Astrocyte (in vitro differentiated cells and primary cell): ENCODE data around the gene NPIPA3. TPM values are rescaled to one million over a fixed set of nuclear protein-coding genes. Genes with fewer than 3 reads are reported as not detected.
"Not testable (repeated sequence)": the region's sequence is repeated elsewhere in the genome, so short reads cannot be mapped to it uniquely, and the experiment has no call there.

Experiments
- DNase-seq: peaks from one replicate; pipeline ENCODE4 v3.0.0-alpha.2; 2010; ENCODE audit warnings: low read depth
- FAIRE-seq: peaks from 2 replicates; lab custom pipeline; 2011; peaks lifted over from hg19 to GRCh38; lab: Jason Lieb, UNC
- H2AFZ ChIP-seq: 2 replicates; pipeline ENCODE4 v1.6.0; 2012; ENCODE audit warnings: low read depth, low read length, inconsistent platforms
- H3K27ac ChIP-seq: 2 replicates; pipeline ENCODE4 v1.5.1; 2011; ENCODE audit warnings: low read depth, low read length, inconsistent platforms
- H3K27me3 ChIP-seq: 2 replicates; pipeline ENCODE4 v1.6.0; 2011; ENCODE audit warnings: low read length, inconsistent platforms; ENCODE audit not compliant: insufficient read depth
- H3K36me3 ChIP-seq: 2 replicates; pipeline ENCODE4 v1.5.1; 2011; ENCODE audit warnings: low read length, inconsistent platforms; ENCODE audit not compliant: insufficient read depth
- H3K4me1 ChIP-seq: 2 replicates; pipeline ENCODE4 v1.5.1; 2011; ENCODE audit warnings: low read length, inconsistent platforms; ENCODE audit not compliant: insufficient read depth
- H3K4me2 ChIP-seq: 2 replicates; pipeline ENCODE4 v1.6.0; 2012; ENCODE audit warnings: low read length, inconsistent platforms
- H3K4me3 ChIP-seq: 2 replicates; pipeline ENCODE4 v1.5.1; 2011; ENCODE audit warnings: low read depth, mild to moderate bottlenecking, low read length, inconsistent platforms; ENCODE audit not compliant: insufficient read depth
- H3K79me2 ChIP-seq: 2 replicates; pipeline ENCODE4 v1.6.0; 2012; ENCODE audit warnings: mild to moderate bottlenecking, low read length, inconsistent platforms; ENCODE audit not compliant: insufficient read depth
- H3K9ac ChIP-seq: 2 replicates; pipeline ENCODE4 v1.6.0; 2012; ENCODE audit warnings: mild to moderate bottlenecking, low read length, inconsistent platforms
- H3K9me3 ChIP-seq: 2 replicates; pipeline ENCODE4 v1.5.1; 2012; ENCODE audit warnings: low read depth, mild to moderate bottlenecking, low read length, inconsistent platforms; ENCODE audit not compliant: insufficient read depth
- H4K20me1 ChIP-seq: 2 replicates; pipeline ENCODE4 v1.6.0; 2012; ENCODE audit warnings: low read length, inconsistent platforms; ENCODE audit not compliant: insufficient read depth
- H3K27ac Mint-ChIP-seq: one replicate; pipeline ENCODE4 v1.8.0; 2021; ENCODE audit warnings: mild to moderate bottlenecking, mixed read lengths; ENCODE audit not compliant: unreplicated experiment
- H3K27me3 Mint-ChIP-seq: one replicate; pipeline ENCODE4 v1.8.0; 2021; ENCODE audit warnings: low read depth, mixed read lengths; ENCODE audit not compliant: unreplicated experiment
- H3K36me3 Mint-ChIP-seq: one replicate; pipeline ENCODE4 v1.8.0; 2021; ENCODE audit warnings: low read depth, mixed read lengths; ENCODE audit not compliant: unreplicated experiment
- H3K4me1 Mint-ChIP-seq: one replicate; pipeline ENCODE4 v1.8.0; 2021; ENCODE audit warnings: low read depth, mixed read lengths; ENCODE audit not compliant: unreplicated experiment
- H3K4me3 Mint-ChIP-seq: one replicate; pipeline ENCODE4 v1.8.0; 2021; ENCODE audit warnings: mild to moderate bottlenecking, moderate library complexity, mixed read lengths; ENCODE audit not compliant: unreplicated experiment
- H3K9me3 Mint-ChIP-seq: one replicate; pipeline ENCODE4 v1.8.0; 2021; ENCODE audit warnings: mild to moderate bottlenecking, mixed read lengths; ENCODE audit not compliant: unreplicated experiment
- total RNA-seq: library from RNA; stranded (reverse); gene quantifications from 2 replicates; pipeline ENCODE4 v1.2.1, GENCODE V29; 2021

Gene NPIPA3
- total RNA-seq, 1 donor from 2014 or later, result 9.8 TPM

DNA sequence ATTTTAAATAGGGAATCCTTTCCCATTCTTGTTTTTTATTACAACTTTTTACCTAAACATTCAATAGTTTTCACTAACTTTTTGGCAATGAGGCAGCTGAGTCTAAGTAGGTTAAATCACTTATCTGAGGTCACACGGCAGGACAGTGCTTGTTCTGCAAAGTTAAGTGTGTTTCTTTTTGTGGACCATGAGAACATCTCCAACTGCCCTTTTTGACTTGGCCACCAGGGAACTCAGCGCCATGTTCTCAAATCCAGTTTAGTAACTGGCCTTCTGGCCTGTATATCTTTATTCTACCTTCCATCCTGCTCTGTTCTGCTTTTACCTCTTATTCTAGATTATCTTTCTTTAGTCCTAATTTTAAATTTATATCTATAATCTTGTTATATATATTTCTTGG, 70.4 kb downstream of the NPIPA3 start:
- H3K27me3 ChIP-seq, H3K79me2 ChIP-seq, H3K9ac ChIP-seq, H3K4me3 Mint-ChIP-seq, H3K4me3 ChIP-seq, H3K4me2 ChIP-seq, H3K4me1 Mint-ChIP-seq, H3K4me1 ChIP-seq, H3K9me3 ChIP-seq, H3K36me3 Mint-ChIP-seq, H3K27me3 Mint-ChIP-seq, FAIRE-seq, H3K27ac Mint-ChIP-seq, H2AFZ ChIP-seq, DNase-seq, H3K27ac ChIP-seq, H3K9me3 Mint-ChIP-seq, H3K36me3 ChIP-seq, H4K20me1 ChIP-seq: not testable (repeated sequence)

- H3K9ac ChIP-seq, H3K27me3 ChIP-seq, H3K27ac ChIP-seq, H3K9me3 ChIP-seq, H3K79me2 ChIP-seq, H3K4me1 Mint-ChIP-seq, H3K4me3 ChIP-seq, H3K27ac Mint-ChIP-seq, H3K4me3 Mint-ChIP-seq, H4K20me1 ChIP-seq, H2AFZ ChIP-seq, H3K36me3 ChIP-seq, FAIRE-seq, H3K9me3 Mint-ChIP-seq, H3K36me3 Mint-ChIP-seq, DNase-seq, H3K4me1 ChIP-seq, H3K27me3 Mint-ChIP-seq, H3K4me2 ChIP-seq: not testable (repeated sequence)
Observed at GRCh38 chr16:14775624-14776023, 72.4 kb downstream of the NPIPA3 start.

Other genes with a start within 250 kb of the NPIPA3 start
- gene PARN, start 73.2 kb upstream of the NPIPA3 start, total RNA-seq, result 26.1 TPM in 2 replicates
- gene BFAR, start 70.5 kb upstream of the NPIPA3 start, total RNA-seq, result 93.7 and 94.9 TPM in 2 replicates
- not detected in 2 replicates for gene PLA2G10, start 9.1 kb upstream of the NPIPA3 start, total RNA-seq
- gene NPIPA2, start 39.1 kb downstream of the NPIPA3 start, total RNA-seq, result 1.1 and 8.6 TPM in 2 replicates
- 195 and 219 TPM in 2 replicates for gene NOMO1, start 130.3 kb downstream of the NPIPA3 start, total RNA-seq
- 111 and 114 TPM in 2 replicates for gene NPIPA1, start 234.0 kb downstream of the NPIPA3 start, total RNA-seq